GM12878 (cell line): ENCODE results near the gene STAT3. TPM values are rescaled to one million over a fixed set of nuclear protein-coding genes. Genes with fewer than 3 reads are reported as not detected.

Experiments
- ATAC-seq: fragments of 200-7000 bp; cut with Tn5 transposase; 3 replicates; pipeline ENCODE4 v1.9.1; 2020; ENCODE audit warnings: mild to moderate bottlenecking, moderate library complexity
- BruUV-seq: library from RNA; stranded (reverse); fragments of 400-500 nt; replicated peaks from 2 replicates; lab custom pipeline; 2021; lab: Mats Ljungman, UMichigan
- CTCF ChIA-PET: fragments of 300-600 bp; sonication (Branson Sonifier 250); formaldehyde crosslinking; extraction: SDS; loops from one replicate; lab custom pipeline; 2021; ENCODE audit warnings: inconsistent platforms; lab: Yijun Ruan, JAX
- POLR2A ChIA-PET: fragments of 350-600 bp; formaldehyde crosslinking; extraction: SDS; loops from one replicate; lab custom pipeline; 2021; ENCODE audit warnings: inconsistent platforms; lab: Charles Lee
- RAD21 ChIA-PET: fragments of 300-600 bp; sonication (Branson Sonifier 250); formaldehyde crosslinking; loops from one replicate; lab custom pipeline; 2023; ENCODE audit warnings: antibody characterized with exemption; ENCODE audit not compliant: unreplicated experiment; lab: Charles Lee
- SMC1A ChIA-PET: fragments of 300-600 bp; sonication (Branson Sonifier 250); formaldehyde crosslinking; loops from one replicate; lab custom pipeline; 2023; ENCODE audit not compliant: unreplicated experiment, uncharacterized antibody; lab: Charles Lee
- DNase-seq: peaks from one replicate; pipeline ENCODE4 v3.0.0-alpha.2; 2011; ENCODE audit warnings: low read depth, low spot score
- FAIRE-seq: peaks from 3 replicates; lab custom pipeline; 2011; peaks lifted over from hg19 to GRCh38; lab: Jason Lieb, UNC
- H2AFZ ChIP-seq: 2 replicates; pipeline ENCODE4 v1.6.0; 2011; ENCODE audit warnings: low read depth, low read length, control low read depth; ENCODE audit not compliant: control insufficient read depth
- H3K27ac ChIP-seq: 2 replicates; pipeline ENCODE4 v1.5.1; 2011; ENCODE audit warnings: control low read depth; ENCODE audit not compliant: control insufficient read depth, insufficient read depth
- H3K27me3 ChIP-seq, 2 experiments: replicated peaks in 1 of 2; 2 replicates each; pipeline versions ENCODE4 v1.6.0 to v1.6.1; 2011; ENCODE audit warnings: low read length in 1 of 2; ENCODE audit not compliant: control insufficient read depth in 2 of 2, insufficient read depth in 2 of 2
- H3K36me3 ChIP-seq, 2 experiments: 2 replicates each; pipeline ENCODE4 v1.5.1; 2011; ENCODE audit warnings: low read length in 1 of 2; ENCODE audit not compliant: control insufficient read depth in 2 of 2, insufficient read depth in 2 of 2
- H3K4me1 ChIP-seq: 2 replicates; pipeline ENCODE4 v1.6.1; 2011; ENCODE audit warnings: mild to moderate bottlenecking, low read length, moderate library complexity, mixed read lengths; ENCODE audit not compliant: control insufficient read depth, insufficient read depth
- H3K4me2 ChIP-seq: 2 replicates; pipeline ENCODE4 v1.6.0; 2011; ENCODE audit warnings: control low read depth; ENCODE audit not compliant: control insufficient read depth, insufficient read depth
- H3K4me3 ChIP-seq: fragments of 200-600 bp; sonication (generic); 2 replicates; pipeline ENCODE4 v1.5.1; 2016
- H3K79me2 ChIP-seq: 2 replicates; pipeline ENCODE4 v1.6.0; 2011; ENCODE audit warnings: low read length; ENCODE audit not compliant: control insufficient read depth, insufficient read depth
- H3K9ac ChIP-seq: 2 replicates; pipeline ENCODE4 v1.8.0; 2011; ENCODE audit warnings: low read length, control low read depth, mixed read lengths; ENCODE audit not compliant: control insufficient read depth, insufficient read depth
- H3K9me3 ChIP-seq: replicated peaks from 3 replicates; pipeline ENCODE4 v1.5.1; 2011; ENCODE audit warnings: mild to moderate bottlenecking, low read length; ENCODE audit not compliant: control insufficient read depth, insufficient read depth
- H4K20me1 ChIP-seq: 2 replicates; pipeline ENCODE4 v1.6.0; 2011; ENCODE audit not compliant: control insufficient read depth, insufficient read depth
- MEF2B ChIP-seq: fragments of 450-650 bp; IDR thresholded peaks from 2 replicates; pipeline ENCODE4 v1.6.1; 2018; ENCODE audit warnings: mild to moderate bottlenecking, moderate library complexity; ENCODE audit not compliant: partially characterized antibody, poor library complexity, severe bottlenecking
- RB1 ChIP-seq: fragments of 450-650 bp; formaldehyde crosslinking; IDR thresholded peaks from 2 replicates; pipeline ENCODE4 v1.6.1; 2017; ENCODE audit warnings: mild to moderate bottlenecking, borderline replicate concordance
- whole genome bisulfite sequencing: methylation state at CpG from one replicate; pipeline ENCODE4 v1.1.6; 2016; ENCODE audit warnings: low lambda C conversion rate; ENCODE audit not compliant: insufficient replicate concordance, insufficient coverage; ENCODE audit errors: missing lambda C conversion rate; 5-methylcytosine and 5-hydroxymethylcytosine counted together
- in situ Hi-C: fragments of 300-500 bp; cut with MboI; formaldehyde crosslinking; loops from 9 replicates; pipeline ENCODE4 v1.14.3; 2018; ENCODE audit warnings: mixed read lengths
- intact Hi-C: fragments of 100-400 bp; cut with micrococcal nuclease; formaldehyde crosslinking; loops from one replicate; pipeline ENCODE4 v1.14.2; 2022; ENCODE audit not compliant: unreplicated experiment
- polyA plus RNA-seq, 11 experiments: library from polyadenylated mRNA; depleted of rRNA in 4 of 11; unstranded in 6 of 11; stranded (reverse) in 5 of 11; fragments of >200 nt; fragmentation: Nextera tagmentation in 4 of 11; fragmentation: Illumina TruSeq in 1 of 11; extraction: Ambion mirVana in 4 of 11; extraction: Trizol in 1 of 11; gene quantifications; 1 replicate in 1 of 11; 2 replicates in 10 of 11; pipeline versions ENCODE4 v1.2.1 to v1.2.3, GENCODE V29; 2011 to 2016; ENCODE audit warnings: inconsistent platforms in 2 of 11, missing spikeins in 2 of 11, low read depth in 1 of 11
- total RNA-seq, 4 experiments: library from RNA; depleted of rRNA in 3 of 4; stranded (reverse); fragments of >200 nt in 3 of 4; fragmentation: Illumina TruSeq in 1 of 4; extraction: Trizol in 1 of 4; gene quantifications; 2 replicates each; pipeline versions ENCODE4 v1.2.1 to v1.2.3, GENCODE V29; 2013 to 2021
- TF ChIP-seq, protein P1 (sequence below), 3 experiments: IDR thresholded peaks in 2 of 3; conservative IDR thresholded peaks in 1 of 3; 2 replicates each; pipeline ENCODE4 v1.5.1; 2011; ENCODE audit warnings: low read depth in 3 of 3, low read length in 3 of 3, mild to moderate bottlenecking in 3 of 3, control low read depth in 2 of 3, moderate library complexity in 2 of 3, inconsistent platforms in 1 of 3, mixed read lengths in 1 of 3; ENCODE audit not compliant: control insufficient read depth in 2 of 3, insufficient read depth in 1 of 3; ENCODE audit errors: extremely low read depth in 1 of 3
- TF ChIP-seq, protein P2 (sequence below): IDR thresholded peaks from 2 replicates; pipeline ENCODE4 v1.6.1; 2012; ENCODE audit warnings: mild to moderate bottlenecking, low read depth, low read length

STAT3 gene
- total and polyA plus RNA-seq, 10 of the 15 experiments (the other 5 are each of a cell fraction or from before 2014, with no cell fraction given) = 18.4 to 96.4 (median 60.9) TPM

DNA sequence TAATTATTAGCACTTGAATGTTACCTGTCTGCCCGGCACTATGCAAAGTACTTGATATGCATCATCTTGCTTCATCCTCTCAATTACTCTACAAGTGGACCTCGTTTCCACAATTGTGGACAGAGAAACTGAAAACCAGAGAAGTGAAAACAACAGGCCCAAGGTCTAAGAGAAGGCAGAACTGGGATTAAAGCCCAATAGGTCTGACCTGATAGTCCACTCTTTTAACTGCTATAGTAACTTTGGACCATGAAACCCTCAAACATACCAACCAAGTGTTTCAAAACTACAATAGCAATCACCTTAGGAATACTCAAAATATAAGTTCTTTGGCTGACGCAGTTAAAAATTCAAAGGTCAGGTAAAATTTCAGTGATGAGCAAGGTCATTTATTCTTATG is 7.3 kb downstream of the STAT3 start:
- Histone ChIP-seq H3K36me3 (0 out of 4 replicates have a peak, but pooled peaks cover 0 to 4% of the 10 kb centered on the region in 2 experiments), H3K4me1 (peaks cover 23% of the 10 kb centered on the region), H4K20me1 (no peaks in the 10 kb centered on the region), H3K4me2 (peak overlapping the region; percentile 12; the same call in 1 of the 2 replicates), H3K27me3 (no peaks in the 10 kb centered on the region), H3K4me3 (no peak overlapping the region), H2AFZ (no peak overlapping the region), H3K9me3 (no peaks in the 10 kb centered on the region), H3K9ac (no peak overlapping the region), H3K27ac (peak overlapping the region; percentile 13; the same call in 1 of the 2 replicates), H3K79me2 (peaks cover 89% of the 10 kb centered on the region)
- POLR2A ChIA-PET = interaction anchor here (0.6 to 1.6 kb wide), 3 partner anchors 14 to 19 kb away, joined by 3 to 5 read pairs (median 3); no protein-coding TSS in a partner anchor
- DNase-seq = no peak
- RAD21 ChIA-PET = no interaction called here
- TF ChIP-seq MEF2B (no peak), RB1 (no peak)
- TF ChIP-seq, protein P1, sequence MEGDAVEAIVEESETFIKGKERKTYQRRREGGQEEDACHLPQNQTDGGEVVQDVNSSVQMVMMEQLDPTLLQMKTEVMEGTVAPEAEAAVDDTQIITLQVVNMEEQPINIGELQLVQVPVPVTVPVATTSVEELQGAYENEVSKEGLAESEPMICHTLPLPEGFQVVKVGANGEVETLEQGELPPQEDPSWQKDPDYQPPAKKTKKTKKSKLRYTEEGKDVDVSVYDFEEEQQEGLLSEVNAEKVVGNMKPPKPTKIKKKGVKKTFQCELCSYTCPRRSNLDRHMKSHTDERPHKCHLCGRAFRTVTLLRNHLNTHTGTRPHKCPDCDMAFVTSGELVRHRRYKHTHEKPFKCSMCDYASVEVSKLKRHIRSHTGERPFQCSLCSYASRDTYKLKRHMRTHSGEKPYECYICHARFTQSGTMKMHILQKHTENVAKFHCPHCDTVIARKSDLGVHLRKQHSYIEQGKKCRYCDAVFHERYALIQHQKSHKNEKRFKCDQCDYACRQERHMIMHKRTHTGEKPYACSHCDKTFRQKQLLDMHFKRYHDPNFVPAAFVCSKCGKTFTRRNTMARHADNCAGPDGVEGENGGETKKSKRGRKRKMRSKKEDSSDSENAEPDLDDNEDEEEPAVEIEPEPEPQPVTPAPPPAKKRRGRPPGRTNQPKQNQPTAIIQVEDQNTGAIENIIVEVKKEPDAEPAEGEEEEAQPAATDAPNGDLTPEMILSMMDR (IDR thresholded peaks at IDR 0.05 in 2 of 3, conservative IDR thresholded peaks at IDR 0.05 in 1 of 3; ENCODE audit: control insufficient read depth in 2 of 3, extremely low read depth in 1 of 3, insufficient read depth in 1 of 3, low read depth in 3 of 3, low read length in 3 of 3) = no peak
- TF ChIP-seq, protein P2, sequence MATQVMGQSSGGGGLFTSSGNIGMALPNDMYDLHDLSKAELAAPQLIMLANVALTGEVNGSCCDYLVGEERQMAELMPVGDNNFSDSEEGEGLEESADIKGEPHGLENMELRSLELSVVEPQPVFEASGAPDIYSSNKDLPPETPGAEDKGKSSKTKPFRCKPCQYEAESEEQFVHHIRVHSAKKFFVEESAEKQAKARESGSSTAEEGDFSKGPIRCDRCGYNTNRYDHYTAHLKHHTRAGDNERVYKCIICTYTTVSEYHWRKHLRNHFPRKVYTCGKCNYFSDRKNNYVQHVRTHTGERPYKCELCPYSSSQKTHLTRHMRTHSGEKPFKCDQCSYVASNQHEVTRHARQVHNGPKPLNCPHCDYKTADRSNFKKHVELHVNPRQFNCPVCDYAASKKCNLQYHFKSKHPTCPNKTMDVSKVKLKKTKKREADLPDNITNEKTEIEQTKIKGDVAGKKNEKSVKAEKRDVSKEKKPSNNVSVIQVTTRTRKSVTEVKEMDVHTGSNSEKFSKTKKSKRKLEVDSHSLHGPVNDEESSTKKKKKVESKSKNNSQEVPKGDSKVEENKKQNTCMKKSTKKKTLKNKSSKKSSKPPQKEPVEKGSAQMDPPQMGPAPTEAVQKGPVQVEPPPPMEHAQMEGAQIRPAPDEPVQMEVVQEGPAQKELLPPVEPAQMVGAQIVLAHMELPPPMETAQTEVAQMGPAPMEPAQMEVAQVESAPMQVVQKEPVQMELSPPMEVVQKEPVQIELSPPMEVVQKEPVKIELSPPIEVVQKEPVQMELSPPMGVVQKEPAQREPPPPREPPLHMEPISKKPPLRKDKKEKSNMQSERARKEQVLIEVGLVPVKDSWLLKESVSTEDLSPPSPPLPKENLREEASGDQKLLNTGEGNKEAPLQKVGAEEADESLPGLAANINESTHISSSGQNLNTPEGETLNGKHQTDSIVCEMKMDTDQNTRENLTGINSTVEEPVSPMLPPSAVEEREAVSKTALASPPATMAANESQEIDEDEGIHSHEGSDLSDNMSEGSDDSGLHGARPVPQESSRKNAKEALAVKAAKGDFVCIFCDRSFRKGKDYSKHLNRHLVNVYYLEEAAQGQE = no peak
- BruUV-seq = no TSS peak
- 44% methylated on average over 3 of the region's 3 CpGs for WGBS
- in situ Hi-C loops = no loop called here
- ATAC-seq = no peak
- no peak for FAIRE-seq
- intact Hi-C loops = no loop called here
- SMC1A ChIA-PET = no interaction called here
- CTCF ChIA-PET = interaction anchor here (0.8 to 3.1 kb wide), 2 partner anchors 22 to 58 kb away, joined by 3 to 11 read pairs; no protein-coding TSS in a partner anchor
